Activated T-cell treated with anti-CD3 and anti-CD28 coated beads, Interleukin-2, amount 50 U/mL, for 48 hours (primary cell): ENCODE data around the gene TP53BP1.
A peak's percentile ranks its signal among the peaks of the same experiment; 100 is the strongest.

Experiments
- DNase-seq, 2 experiments: peaks; one replicate each; pipeline ENCODE4 v3.0.0-alpha.2; 2020

TP53BP1 gene

DNA sequence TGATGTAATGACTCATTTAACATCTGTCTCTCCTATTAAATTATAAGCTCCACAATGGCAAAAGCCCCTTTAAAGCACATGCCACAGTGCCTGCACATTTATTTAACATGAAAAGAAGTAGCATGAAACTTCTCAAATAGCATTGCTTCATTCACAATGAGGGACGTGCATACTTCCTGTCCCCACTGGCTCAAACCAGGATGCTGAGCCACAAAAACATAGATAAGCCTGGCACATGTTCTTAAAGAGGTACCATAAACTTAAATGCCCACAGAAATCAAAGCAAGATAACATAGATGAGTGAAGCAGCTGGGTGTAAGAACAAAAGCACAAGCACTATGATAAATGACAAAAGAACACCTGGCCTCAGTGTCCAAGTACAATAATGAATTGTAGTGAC, 3.8 kb downstream of the TP53BP1 start:
- DNase-seq: no peak

DNA sequence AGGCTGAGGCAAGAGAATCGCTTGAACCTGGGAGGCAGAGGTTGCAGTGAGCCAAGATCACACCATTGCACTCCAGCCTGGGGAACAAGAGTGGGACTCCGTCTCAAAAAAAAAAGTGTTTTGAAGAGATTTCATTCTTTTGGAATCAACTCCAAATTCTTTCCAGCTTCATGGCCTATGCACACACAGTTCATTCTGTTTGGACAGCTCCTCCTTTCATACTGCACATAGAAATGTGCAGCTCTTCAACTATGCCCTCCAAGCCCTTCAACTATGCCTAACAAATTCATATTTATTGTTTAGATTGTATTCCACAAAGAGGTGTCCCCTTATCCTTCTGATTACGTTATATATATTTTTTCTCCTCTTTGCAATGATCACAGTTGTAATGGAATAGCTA, 4.2 kb downstream of the TP53BP1 start:
- DNase-seq: no peak

DNA sequence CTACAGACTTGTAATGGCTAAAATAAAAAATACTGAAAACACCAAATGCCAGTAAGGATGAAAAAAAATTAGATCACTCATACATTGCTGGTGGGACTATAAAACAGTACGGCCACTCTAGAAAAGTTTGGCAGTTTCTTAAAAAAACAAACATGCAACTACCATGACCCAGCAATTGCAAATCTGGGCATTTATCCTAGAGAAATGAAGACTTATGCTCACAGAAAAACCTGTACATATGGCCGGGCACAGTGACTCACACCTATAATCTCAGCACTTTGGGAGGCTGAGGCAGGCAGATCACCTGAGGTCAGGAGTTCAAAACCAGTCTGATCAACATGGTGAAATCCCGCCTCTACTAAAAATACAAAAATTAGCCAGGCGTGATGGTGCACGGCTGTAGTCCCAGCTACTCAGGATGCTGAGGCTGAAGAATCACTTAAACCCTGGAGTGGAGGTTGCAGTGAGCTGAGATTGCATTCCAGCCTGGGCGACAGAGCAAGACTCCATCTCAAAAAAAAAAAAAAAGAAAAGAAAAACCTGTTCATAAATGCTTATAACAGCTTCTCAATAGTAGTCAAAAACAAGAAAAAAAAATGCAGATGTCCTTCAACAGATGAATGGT, 5.6 kb downstream of the TP53BP1 start:
- no peak for DNase-seq

DNA sequence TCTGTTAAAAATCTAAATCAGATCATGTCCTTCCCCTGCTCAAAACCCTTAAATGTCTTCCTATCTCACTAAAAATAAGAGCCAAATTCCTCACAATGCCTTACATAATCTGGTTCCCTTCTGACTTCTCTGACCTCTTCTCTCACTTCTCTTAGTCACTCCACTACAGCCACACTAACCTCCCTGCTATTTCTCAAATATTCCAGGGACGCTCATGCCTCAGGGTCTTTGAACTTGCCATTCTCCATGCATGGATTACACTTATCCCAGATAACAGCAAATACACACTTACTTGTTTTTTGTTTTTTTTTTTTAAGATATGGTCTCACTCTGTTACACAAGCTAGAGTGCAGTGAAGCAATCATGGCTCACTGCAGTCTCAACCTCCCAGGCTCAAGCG, 8.5 kb downstream of the TP53BP1 start:
- DNase-seq: no peak

DNA sequence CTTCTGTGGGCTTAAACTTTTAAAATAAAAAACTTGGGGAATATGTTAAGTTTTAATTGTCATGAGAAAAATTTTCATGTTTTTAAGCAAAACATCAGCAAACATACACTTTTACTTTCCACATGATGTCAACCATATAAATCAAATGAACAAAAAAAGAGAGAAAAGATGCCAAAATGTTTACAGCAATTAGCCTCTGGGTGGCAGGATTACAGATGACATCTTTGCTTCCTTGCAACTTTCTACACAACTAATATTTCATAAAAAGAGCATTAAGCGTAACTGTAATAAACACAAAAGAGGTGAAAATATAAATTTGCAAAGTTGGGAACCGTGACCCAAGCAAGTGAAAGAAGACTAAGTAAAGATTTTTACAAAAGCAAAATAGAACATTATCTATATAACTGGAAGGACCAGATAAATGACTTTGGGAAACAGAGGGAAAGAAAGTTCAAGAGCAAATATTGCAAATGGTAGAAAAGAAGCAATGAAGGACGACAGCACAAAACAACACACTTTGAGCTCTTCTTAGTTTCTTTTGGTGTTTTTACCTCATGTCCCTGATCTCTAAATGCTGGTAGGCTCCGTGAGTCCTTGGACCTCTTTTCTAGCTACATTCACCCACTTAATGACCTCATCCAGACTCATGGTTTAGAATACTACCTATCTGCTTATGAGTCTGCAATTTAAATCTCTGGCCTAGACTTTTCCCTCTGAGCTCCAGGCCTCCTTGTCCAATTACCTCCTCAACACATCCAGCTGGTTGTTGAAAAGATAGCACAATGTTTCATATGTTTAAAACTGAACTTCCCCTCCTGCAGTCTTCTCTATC, 9.4 kb downstream of the TP53BP1 start:
- DNase-seq: no peak

DNA sequence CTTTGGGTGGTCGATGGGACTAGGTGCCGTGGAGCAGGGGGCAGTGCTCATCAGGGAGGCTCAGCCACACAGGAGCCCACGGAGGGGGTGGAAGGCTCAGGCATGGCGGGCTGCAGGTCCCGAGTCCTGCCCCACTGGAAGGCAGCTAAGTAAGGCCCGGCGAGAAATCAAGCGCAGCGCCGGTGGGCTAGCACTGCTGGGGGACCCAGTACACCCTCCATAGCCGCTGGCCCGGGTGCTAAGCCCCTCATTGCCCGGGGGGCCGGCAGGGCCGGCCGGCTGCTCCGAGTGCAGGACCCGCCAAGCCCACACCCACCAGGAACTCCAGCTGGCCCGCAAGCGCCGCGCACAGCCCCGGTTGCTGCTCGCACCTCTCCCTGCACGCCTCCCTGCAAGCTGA, 19.1 kb downstream of the TP53BP1 start:
- DNase-seq: no peak

DNA sequence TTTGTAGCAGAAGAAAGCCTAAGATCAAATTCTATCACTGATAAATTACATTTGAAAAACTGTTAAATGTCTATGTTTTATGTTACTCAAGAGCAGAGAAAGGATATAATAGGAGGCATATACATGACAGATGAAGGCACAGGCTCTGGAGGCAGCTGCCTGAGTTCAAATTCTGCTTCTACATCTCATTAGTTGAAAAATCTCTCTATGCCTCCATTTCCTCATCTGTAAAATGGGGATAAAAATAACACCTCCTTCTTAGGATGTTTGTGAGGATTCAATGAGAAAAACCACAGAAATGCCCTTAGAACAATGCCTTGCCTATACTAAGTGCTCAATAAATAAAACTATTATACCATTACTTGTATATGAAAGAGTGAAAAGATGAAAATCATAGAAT, 21.0 kb downstream of the TP53BP1 start:
- DNase-seq: no peak

DNA sequence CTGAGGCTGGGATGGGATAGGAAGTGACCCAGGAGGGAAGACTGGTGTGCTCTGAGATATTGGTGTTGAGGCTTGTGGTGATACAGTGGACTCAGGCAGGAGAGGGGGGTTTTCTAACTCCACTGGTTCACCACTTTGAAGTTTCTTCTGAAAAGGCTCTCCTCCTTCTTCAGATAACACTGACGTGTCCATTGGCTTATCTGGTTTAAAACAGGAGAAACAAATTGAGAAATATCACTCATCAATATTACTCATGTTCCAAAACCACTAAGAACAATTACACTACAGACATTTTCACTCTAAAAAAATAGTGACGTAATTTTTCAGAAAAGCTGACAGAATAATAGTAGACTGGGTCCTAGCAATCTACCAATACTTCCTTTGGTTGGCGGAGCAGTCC, 23.1 kb downstream of the TP53BP1 start:
- no peak for DNase-seq

DNA sequence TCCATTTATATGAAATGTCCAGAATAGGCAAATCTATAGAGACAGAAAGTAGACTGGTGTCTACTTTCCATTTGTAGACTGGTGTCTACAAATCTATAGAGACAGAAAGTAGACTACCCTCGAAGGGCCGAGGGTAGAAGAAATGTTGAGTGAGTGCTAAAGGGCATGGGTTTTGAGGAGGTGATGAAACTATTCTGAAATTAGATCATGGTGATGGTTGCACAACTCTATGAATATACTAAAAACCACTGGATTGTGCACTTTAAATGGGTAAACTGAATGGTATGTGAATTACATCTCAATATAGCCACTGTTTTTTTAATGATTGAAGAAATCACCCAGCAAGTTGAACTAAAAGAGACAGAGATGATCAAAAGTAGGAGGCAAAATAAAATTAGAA, 27.9 kb downstream of the TP53BP1 start:
- no peak for DNase-seq

DNA sequence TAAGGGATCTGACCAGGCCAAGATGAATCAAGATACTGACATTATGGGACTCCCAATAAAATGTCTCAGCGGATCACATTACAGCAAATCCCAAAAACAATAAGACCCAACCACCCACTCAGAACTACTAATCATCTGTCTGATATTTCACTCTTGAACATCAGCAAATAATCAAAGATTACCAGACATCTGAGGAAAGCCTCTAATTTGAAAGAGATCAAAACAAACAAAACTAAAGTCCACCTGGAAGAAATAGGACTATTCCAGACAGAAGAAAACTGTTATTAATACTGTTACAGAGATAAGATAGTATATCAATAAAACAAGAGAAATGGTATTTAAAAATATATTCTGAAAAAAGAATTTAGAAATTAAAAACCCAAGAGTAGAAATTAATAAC, 29.0 kb downstream of the TP53BP1 start:
- DNase-seq: no peak

DNA sequence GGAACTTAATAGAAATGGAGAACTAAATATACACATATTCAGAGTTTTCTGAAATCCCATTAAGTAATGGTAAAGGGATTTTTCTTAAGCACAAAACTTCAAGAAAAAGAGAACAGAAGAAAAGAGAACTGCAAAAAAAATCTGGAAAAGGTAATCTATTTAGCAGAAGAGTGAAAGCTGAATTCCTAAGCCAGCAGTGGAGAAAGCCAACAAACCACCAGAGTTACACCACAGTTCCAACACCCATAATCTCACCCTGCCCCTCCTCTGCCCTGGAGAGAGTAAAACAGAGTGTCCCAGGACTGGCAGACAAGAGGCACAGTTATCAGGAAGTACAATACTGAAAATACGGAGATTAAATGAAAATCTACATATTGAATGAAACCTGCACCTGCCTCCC, 29.4 kb downstream of the TP53BP1 start:
- no peak for DNase-seq

DNA sequence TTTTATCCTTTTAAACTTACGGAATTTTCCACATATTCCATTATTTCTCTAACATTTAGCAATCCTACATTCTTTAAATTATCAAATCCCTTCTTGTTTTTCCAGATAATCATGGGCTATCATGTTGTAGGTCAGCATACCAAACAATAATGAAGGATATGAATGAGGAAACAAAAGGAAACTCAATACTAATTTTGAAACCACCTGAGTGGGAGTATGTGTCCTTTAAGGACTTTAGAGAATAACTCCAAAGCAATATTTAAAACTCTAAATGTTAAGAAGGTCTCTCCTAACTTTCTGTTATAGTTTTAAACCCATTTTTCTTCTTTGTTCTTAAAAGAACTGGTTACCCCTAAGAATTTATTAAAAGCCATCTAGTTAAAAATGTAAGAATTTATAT, 43.0 kb downstream of the TP53BP1 start:
- DNase-seq: no peak

DNA sequence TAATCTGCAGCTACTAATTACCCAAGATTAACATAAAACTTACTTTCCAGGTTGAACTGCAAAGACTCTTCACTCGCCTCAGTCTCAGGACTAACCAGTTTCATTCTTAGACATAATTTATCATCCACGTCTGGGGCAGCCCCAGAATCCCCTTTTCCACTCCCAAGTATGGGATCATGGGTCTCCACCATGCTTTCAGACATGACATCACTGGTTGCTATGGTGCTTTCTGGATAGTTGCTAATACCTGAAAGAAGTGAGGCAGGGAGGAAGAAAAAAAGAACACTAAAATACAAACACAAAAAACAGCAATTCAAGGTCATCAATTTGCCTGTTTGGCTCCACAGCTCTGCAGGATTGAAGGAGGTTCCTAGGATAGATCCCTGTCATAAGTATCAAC, 46.6 kb downstream of the TP53BP1 start:
- no peak for DNase-seq

DNA sequence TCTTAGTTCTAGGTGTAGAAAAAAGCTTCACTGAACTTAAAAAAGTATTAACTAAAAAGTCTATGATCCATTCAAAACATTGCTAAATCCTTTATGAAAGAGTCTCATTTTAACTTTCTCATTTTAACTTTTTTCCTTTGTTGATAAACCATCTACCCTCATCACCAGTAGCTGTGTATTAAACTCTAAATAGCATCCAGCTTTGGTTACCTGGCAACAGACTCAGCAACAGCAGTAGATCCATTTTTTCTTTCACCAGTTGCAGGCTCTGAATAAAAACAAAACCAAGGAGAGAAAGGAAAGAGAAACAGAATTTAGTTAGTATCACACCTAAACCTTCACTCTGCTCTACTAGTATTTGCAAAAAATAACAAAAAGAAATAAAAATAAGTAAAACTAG, 51.6 kb downstream of the TP53BP1 start:
- no peak for DNase-seq

DNA sequence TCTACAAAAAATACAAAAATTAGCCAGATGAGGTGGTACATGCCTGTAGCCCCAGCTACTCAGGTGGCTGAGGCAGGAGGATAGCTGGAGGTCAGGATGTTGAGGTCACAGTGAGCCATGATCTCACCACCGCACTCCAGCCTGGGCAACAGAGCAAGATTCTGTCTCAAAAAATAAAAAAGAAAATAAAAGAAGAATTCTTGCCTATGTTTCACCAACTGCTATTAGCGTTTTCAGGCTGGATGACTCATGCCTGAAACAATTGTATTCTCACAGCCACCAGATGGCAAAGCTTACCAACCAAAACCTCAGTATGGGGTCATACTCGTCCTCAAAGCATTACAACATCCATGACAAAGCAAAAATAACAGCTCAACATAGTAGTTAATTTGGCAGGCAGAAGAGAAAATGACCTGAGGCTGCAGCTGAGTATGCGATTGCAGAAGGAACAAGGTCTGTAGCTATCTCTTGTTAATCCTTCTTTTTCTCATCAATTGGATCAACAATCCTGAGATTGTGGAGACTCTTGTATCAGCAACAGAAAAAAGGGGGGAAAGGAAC, 52.2 kb downstream of the TP53BP1 start:
- peak; percentile 24 to 43 for DNase-seq

DNA sequence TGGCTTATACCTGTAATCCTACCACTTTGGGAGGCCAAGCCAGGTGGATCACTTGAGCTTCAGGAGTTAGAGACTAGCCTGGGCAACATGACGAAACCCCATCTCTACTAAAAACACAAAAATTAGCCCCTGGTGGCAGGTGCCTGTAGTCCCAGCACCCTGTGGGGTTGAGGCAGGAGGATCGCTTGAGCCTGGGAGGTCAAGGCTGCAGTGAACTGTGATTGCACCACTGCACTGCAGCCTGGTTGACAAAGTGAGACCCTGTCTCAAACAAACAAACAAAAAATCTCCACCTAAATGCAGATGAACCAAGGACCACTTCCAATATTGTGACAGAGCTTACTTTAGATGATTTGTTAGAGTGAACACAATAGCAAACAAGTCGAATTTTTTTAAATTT, 53.7 kb downstream of the TP53BP1 start:
- no peak for DNase-seq

DNA sequence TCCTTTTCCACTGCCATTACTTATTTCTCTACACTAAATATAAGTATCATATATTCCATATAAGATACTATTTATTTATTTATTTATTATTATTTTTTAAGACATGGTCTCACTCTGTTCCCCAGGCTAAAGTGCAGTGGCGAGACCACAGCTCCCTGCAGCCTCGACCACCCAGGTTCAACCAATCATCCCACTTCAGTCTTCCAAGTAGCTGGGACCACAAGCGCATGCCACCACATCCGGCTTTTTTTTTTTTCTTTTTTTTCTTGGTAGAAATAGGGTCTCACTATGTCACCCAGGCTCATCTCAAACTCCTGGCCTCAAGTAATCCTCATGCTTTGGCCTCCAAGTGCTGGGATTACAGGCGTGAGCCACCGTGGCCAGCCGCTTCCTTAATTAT, 56.6 kb downstream of the TP53BP1 start:
- DNase-seq: no peak

DNA sequence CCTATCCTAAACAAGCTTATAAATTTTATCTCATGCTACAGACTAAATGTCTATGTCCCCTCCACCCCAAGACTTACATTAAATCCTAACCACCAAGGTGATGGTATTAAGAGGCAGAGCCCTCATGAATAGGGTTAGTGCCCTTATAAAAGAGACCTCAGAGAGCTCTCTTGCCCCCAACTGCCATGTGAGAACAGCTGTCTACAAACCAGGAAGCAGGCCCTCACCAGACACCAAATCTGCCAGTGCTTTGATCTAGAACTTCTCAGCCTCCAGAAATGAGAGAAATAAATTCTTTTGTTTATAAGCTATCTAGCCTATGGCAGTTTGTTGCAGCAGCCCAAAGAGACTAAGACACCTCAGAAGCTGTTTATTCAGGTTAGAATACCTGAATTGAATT, 58.5 kb downstream of the TP53BP1 start:
- no peak for DNase-seq

DNA sequence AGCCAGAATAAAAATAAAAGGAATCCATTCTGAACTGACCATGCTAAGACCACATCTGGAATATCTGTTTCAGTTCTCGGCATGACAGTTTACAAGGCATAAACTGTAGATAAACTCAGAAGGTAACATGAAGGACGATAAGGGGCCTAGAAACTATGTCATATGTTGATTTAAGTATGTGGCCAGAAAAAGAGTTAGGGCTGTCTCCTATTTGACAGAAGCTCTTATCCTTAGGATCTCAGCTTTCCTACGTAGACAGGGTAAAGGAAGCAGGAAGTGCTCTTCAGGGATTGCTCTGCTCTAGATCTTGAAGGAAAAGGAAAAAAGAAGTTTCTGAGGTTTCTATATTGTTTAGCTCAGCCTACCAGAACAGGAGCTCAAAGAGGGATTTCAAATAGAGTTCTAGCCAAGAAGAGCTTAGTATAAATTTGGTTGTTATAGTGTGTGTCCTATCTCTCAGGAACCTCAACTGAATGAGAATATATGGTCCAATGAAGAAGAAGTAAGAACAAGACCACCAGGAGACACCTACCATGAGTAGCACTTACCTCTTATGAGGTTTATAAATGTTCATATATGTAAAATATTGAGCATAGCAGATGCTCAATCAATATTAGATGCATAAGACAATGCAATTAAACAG, 59.2 kb downstream of the TP53BP1 start:
- DNase-seq: no peak

DNA sequence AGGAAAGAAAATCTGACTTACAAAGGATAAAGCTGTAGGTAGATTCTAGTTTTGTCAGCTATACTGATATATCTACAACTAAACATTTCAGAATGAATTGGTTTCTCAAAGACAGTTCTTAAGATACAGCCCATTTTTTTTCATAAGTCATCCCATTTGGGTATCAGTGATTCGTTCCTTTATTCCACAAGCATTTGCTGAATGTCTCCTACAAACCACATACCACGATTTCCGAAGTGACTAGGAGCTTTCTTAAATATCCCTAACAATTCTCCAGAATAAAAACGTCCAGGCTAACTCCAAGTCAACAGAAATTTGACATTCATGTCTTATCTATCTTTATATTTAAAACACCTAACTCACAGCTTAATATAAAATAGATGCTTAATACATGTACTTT, 59.8 kb downstream of the TP53BP1 start:
- no peak for DNase-seq

DNA sequence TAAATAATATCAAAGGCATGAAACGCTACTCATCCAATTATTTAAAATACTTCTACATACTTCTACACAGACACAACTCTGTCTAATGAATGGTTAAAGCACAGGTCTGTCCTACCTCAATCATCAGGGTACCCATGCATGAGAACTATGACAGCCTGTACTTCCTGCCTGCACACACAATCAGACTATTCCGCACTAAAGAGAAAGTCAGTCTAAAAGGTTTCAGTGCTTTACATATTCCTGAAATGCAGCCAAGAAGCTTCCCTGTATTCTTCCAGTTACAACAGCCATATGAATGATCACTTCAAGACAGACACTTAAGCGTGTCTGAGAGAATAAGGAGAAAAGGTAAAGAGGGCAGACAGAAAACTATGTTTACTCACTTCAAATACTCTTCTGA, 63.3 kb downstream of the TP53BP1 start:
- DNase-seq: no peak

DNA sequence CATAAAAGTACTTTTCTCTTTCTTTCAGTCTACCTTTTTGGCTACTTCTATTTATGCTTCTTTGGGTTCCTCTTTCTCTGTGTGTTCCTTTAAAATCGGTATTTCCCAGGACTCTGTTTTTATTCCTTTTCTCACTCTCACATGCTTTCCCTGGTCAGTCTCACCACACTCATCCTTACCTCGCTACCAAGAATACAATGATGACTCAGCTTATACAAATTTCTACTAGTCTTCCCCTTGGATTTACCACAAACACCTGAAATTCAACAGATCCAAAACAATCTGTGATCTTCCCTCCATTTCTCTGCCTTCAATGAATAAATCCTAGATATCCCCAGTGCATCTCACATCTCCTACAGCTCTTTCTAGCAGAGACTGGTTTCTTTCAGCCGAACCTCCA, 69.2 kb downstream of the TP53BP1 start:
- DNase-seq: no peak

DNA sequence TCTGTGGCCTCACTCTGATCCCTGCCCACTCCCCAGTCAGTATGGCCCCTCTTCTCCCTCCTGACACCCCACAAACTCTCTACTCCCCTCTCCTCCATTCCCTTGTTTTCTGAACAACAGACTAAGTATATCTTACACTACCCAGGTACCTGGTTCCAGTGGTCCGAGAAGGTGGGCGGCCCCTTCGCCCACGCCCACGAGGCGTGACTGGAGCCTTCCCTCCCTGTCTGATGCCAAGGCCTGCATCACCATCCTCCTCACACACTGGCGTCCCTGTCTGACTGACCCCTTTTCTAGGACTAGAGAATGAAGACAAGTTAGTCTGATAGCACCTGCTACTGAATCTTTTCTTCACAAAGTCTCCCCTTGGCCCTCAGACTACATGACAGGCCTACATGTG, 72.1 kb downstream of the TP53BP1 start:
- no peak for DNase-seq

DNA sequence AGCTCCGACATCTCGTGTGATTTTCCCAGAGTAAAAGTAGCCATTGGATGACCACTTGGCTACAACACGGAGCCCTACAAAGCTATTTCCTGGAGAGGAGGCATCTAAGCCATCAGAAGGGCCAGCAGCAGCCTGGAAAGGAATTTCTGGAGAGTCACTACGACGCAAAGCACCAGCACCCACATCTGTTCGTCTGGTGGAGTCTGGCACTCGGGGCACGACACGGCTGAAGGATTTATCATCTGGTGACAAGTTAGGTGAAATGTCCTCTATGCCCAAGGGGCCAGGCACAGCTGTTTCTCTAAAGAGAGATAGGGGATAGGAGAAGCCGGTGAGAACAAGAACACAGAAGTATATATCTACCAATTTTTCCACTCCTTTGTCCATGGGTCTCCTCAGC, 72.5 kb downstream of the TP53BP1 start:
- no peak for DNase-seq
